GM23338 (cell line): ENCODE measurements around the gene P2RY6.

Experiments used
- CTCF ChIP-seq, 2 experiments: fragments of 200-600 bp in 1 of 2; sonication (generic) in 1 of 2; conservative IDR thresholded peaks; 2 replicates each; pipeline versions ENCODE4 v1.5.1 to v1.6.1; 2016 to 2017; ENCODE audit warnings: antibody characterized with exemption in 2 of 2, low read depth in 2 of 2, mild to moderate bottlenecking in 2 of 2, moderate library complexity in 1 of 2
- EZH2 ChIP-seq: fragments of 200-600 bp; sonication (generic); IDR thresholded peaks from one replicate; pipeline ENCODE4 v1.8.0; 2017; ENCODE audit warnings: antibody characterized with exemption, mild to moderate bottlenecking, low read depth; ENCODE audit not compliant: unreplicated experiment
- EZH2phosphoT487 ChIP-seq: fragments of 200-600 bp; sonication (generic); IDR thresholded peaks from one replicate; pipeline ENCODE4 v1.8.1; 2018; ENCODE audit warnings: antibody characterized with exemption; ENCODE audit not compliant: unreplicated experiment
- POLR2AphosphoS5 ChIP-seq: IDR thresholded peaks from 2 replicates; pipeline ENCODE4 v1.6.1; 2016; ENCODE audit warnings: antibody characterized with exemption, low read depth

DNA sequence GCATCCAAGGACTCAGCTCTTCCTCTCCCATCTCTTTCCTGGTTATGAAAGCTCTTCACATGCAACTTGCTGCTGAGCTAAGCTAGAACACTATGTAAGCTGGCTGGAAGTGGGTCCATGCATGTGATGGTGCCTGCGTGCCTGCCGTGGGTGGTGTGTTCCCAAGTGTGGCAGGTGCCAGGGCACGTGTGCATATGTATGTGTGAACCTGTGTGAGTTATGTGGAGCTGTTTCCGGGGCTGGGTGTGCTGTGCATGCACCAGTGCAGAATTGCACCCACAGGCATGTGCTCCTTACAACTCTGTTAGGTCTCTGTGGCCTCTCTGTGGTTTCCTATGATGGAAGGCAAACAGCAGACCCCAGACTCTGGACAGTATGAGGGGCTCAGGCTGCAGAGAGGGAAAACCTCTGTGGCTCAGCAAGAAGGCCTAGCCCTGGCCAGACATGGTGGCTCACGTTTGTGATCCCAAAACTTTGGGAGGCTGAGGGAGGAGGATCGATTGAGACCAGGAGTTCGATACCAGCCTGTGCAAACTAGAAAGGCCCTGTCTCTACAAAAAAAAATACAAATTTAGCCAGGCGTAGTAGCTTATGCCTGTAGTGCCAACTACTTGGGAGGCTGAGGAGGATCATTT lies 4.1 kb upstream of the P2RY6 start:
- no peak for TF ChIP-seq CTCF (conservative IDR thresholded peaks at IDR 0.05; ENCODE audit: low read depth in 2 of 2)
- no peak for TF ChIP-seq EZH2
- TF ChIP-seq POLR2AphosphoS5: no peak
- TF ChIP-seq EZH2phosphoT487: no peak
